ENCODE measurements around the gene CRIP2. TPM values are rescaled to one million over a fixed set of nuclear protein-coding genes. Genes with fewer than 3 reads are reported as not detected.

The CRIP2 gene
- total and polyA plus RNA-seq, 8 donors, result 143 to 229 (median 181) TPM

- Histone ChIP-seq H3K27me3 (peaks cover 0 to 21% of the 10 kb centered on the region in 2 donors), H3K4me3 (peak overlapping the region; percentile 73 to 81), H3K27ac (peak overlapping the region; percentile 84 to 97), H3K9me3 (no peaks in the 10 kb centered on the region), H3K4me1 (peaks cover 14 to 51% of the 10 kb centered on the region in 2 donors), H3K36me3 (peaks cover 0 to 6% of the 10 kb centered on the region in 2 donors)
- ATAC-seq (peak; percentile 1), DNase-seq (peak in 2 of 4 donors; percentile 80 to 94)
- intact Hi-C loops (cut with DNase I), result no loop called here
- no peak for TF ChIP-seq CTCF (IDR thresholded peaks at IDR 0.05)
Observed at GRCh38 chr14:105491366-105491973, 16.8 kb downstream of the CRIP2 start.

- TF ChIP-seq CTCF (IDR thresholded peaks at IDR 0.05), result no peak
- H3K36me3 ChIP-seq, result peaks cover 0 to 7% of the 10 kb centered on the region in 2 donors
- peaks cover 0 to 13% of the 10 kb centered on the region in 2 donors for H3K27me3 ChIP-seq
- no peak for ATAC-seq
- H3K4me1 ChIP-seq, result peaks cover 10 to 42% of the 10 kb centered on the region in 2 donors
- intact Hi-C loops (cut with DNase I), result no loop called here
- DNase-seq, result peak in 2 of 4 donors; percentile 34 to 82
- H3K4me3 ChIP-seq, result peak overlapping the region in 1 of 2 donors; percentile 81
- peak overlapping the region in 1 of 2 donors; percentile 97 for H3K27ac ChIP-seq
- H3K9me3 ChIP-seq, result no peaks in the 10 kb centered on the region
Observed at GRCh38 chr14:105492031-105492970, 17.7 kb downstream of the CRIP2 start.

GRCh38 chr14:105492971-105493871 lies 18.6 kb downstream of the CRIP2 start:
- no peaks in the 10 kb centered on the region for H3K9me3 ChIP-seq
- peak in 2 of 4 donors; percentile 34 to 76 for DNase-seq
- H3K36me3 ChIP-seq, result peaks cover 0 to 16% of the 10 kb centered on the region in 2 donors
- no peak for TF ChIP-seq CTCF (IDR thresholded peaks at IDR 0.05)
- H3K27me3 ChIP-seq, result peaks cover 0 to 3% of the 10 kb centered on the region in 2 donors
- peaks cover 10 to 33% of the 10 kb centered on the region in 2 donors for H3K4me1 ChIP-seq
- intact Hi-C loops (cut with DNase I), result no loop called here
- ATAC-seq, result no peak
- no peak overlapping the region for H3K27ac ChIP-seq
- H3K4me3 ChIP-seq, result no peak overlapping the region

GRCh38 chr14:105493921-105494605 lies 19.4 kb downstream of the CRIP2 start:
- H3K27ac ChIP-seq, result no peak overlapping the region
- H3K36me3 ChIP-seq, result peaks cover 0 to 24% of the 10 kb centered on the region in 2 donors
- peaks cover 4 to 25% of the 10 kb centered on the region in 2 donors for H3K4me1 ChIP-seq
- DNase-seq, result peak in 2 of 4 donors; percentile 28 to 64
- H3K4me3 ChIP-seq, result no peak overlapping the region
- no peak for TF ChIP-seq CTCF (IDR thresholded peaks at IDR 0.05)
- intact Hi-C loops (cut with DNase I), result no loop called here
- ATAC-seq, result no peak
- H3K27me3 ChIP-seq, result no peaks in the 10 kb centered on the region
- H3K9me3 ChIP-seq, result no peaks in the 10 kb centered on the region

All from left lung (tissue), 10 donors.